ENCODE measurements around the gene TRAK1.

Gene TRAK1

DNA sequence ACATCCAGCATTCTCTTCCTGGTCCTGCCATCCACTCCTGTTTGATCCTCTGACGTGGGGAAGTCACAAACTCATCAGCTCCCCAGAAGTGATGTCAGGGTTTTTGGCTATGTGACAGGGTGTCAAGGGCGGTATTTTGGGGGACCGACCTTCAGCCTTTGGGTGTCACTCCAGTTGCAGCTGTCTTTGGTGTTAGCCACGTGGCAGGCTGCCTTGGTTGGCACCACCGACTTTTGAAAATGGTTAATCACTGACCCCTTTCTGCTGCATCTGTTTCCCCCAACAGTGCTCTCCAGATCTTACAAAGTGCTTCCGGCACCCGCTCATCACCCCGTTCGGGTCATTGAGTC is 86.6 kb downstream of the TRAK1 start:
- DNase-seq (ENCODE audit: low spot score), result no peak

DNA sequence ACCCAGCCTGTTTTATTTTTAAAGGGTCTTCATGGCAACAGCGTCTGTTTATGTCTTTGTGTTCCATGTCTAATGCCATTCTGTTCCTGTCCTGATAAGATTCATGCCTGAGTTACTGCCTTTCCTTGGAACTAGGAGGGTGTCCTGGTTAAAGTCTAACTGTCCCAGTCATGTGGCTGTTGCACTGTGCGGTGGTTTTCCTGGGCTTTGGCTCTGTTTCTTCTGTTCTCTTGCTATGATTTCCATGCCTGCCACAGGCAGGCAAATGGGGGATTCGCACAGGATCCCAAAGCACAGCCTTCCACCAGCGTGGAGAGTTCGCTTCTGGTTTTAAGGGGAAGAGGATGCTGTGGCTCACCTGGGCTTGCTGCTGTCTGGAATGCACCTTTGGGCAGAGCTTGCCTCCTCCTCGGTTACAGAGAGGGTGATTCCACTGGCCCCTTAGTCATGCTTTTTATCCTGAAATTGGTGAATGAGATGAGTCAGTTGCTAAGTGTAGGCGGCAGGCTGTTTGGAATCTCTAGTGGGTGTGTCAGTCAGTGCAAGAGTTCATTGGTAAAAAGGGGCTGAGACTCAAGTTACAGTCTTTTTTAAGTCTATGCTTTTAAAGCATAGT is 88.1 kb downstream of the TRAK1 start:
- DNase-seq (ENCODE audit: low spot score), result peak; percentile 77

DNA sequence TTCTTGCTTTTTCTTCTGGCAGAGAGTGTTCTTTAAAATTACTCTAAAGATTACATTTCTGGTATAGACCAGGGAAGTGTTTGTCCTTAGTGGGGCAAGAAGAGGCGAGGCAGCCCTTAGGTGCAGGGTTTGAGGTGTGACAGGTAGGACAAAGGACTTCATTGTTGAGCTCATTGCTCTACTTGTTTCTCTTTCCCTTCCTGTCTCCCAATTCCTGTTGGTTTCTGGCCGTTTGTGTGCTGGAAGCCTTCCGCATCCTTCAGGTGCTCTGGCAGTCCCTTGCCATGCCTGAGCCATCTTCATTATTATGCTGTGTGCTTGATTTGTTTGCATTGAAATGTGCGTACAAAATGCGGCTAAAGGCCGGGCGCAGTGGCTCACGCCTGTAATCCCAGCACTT is 89.7 kb downstream of the TRAK1 start:
- no peak for DNase-seq (ENCODE audit: low spot score)

DNA sequence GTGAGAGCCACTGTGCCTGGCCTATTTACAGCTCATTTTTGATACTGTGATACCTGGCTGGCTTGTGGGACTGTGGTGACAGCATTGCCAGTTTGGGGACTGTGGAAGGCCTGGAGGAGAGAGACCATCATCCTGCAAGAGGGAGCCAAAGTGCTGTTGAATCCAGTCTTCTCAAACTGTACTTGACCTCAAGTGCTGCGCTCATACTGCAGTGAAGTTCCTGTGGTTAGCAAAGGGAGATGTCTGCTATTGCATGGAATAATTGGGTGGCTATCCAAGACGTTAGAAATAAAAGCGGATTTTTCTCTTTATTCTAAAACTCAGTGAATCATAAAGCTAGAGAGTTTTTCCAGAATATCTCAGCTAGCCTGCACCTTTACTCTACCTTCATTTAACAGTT is 91.4 kb downstream of the TRAK1 start:
- DNase-seq (ENCODE audit: low spot score), result no peak

DNA sequence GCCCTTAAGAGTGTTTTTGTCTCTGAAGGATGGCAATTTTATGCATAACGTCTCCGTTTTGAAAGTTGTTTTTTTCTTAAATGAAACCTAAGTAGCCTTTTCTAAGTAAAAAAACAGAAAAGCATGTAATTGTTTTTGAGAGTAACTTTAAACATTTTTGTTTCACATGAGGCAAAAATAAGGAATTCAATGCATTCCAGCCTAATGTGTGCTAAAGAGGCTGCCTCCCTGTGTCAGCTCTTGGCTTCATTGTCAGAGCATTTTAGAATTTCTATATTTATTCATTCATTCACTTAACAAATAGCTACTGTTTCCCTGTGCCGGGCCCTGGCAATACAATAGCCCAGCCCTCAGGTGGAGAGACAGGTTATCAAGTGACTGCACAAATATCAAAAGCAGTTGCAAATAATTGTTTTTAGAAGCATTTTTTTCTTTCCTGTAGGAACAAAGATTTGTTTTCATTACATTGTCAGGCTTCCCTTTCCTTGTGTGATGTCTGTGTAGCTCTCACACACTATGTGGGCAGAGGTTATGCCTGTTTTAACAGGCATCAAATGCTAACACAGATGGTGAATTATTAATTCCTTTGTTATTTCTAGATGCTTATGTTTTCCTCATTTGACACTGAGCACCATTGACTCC is 93.0 kb downstream of the TRAK1 start:
- DNase-seq (ENCODE audit: low spot score), result no peak

DNA sequence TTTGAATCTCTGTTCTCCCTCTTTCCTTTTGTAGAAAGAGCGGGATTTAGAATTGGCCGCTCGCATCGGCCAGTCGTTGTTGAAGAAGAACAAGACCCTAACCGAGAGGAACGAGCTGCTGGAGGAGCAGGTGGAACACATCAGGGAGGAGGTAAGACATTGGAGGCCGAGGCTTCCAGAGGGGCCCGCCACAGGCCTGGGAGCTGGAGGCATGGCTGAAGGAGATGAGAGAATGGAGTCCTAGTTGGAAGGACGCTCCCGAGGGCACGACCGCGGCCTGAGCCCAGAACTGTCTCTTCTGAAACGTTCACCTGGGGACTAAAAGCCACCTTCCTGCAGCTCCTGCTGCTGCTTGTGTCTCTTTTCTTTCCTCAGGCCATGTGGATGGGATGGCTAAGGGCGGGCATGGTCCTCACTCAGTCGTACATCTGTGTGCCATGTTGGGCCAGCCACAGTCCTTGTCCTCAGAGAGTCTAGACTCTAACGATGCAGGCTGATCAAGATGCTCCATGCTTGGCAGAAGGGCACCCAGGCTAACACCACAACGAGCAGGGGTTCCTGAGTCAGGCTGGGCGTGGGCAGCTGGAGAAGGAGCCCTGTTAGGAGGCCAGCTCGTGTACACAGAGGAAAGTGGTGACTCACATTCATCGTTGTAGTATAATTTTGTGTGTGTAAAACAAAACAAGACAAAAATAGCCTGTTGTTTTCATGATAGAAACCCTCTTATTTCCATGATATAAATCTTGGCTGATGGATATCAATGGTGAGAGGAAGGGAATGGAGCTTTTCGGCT is 93.7 kb downstream of the TRAK1 start:
- DNase-seq (ENCODE audit: low spot score), result peak; percentile 52

DNA sequence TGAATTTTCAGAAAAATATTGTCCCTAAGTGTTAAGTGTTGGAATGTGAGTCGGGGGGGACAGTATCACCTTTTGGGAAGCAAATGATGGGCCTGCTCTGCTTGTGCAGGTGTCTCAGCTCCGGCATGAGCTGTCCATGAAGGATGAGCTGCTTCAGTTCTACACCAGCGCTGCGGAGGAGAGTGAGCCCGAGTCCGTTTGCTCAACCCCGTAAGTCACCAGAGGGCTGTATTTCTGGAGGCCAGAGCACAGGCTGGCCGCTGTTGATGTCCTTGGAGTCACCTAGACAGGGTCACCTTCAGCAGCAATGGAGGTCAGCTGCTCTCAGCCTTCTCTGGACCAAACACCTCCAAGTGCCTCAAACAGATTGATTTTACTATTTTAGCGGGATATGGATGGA is 96.8 kb downstream of the TRAK1 start:
- DNase-seq (ENCODE audit: low spot score), result no peak

DNA sequence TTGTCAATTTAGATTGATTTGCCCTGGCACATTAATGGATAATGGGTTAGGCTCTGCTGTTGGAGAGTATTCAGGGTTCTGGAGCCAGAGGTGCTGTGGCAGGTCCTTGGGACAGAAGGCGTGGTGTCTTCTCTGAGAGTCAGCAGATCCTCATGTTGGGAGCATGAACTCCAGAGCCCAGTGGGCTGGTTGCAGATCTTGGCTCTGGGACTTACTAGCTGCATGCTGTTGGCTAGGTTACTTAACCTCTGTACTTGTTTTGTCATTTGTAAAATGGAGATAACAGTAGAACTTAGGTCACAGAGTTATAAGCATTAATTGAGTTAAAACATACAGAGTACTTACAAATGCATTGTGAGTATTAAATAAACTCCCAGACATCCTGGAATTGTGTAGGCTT is 97.2 kb downstream of the TRAK1 start:
- peak; percentile 50 for DNase-seq (ENCODE audit: low spot score)

DNA sequence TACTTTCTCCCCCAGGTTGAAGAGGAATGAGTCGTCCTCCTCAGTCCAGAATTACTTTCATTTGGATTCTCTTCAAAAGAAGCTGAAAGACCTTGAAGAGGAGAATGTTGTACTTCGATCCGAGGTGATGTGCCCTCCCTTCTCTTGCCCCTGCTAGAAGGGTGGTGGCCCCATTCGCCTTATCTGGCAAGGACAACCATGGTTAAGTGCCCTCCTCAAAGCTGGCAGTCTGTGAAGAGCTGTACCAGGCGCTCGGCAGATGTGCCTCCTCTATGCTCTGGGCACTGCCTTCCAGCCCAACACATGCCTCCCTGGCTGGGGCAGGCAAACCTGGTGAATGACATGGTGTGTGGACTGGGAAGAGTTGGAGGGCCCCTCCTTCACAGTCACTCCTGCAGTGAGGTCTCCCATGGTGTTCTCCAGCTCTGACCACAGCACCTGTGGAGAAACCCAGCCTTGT is 97.9 kb downstream of the TRAK1 start:
- DNase-seq (ENCODE audit: low spot score), result peak; percentile 88

DNA sequence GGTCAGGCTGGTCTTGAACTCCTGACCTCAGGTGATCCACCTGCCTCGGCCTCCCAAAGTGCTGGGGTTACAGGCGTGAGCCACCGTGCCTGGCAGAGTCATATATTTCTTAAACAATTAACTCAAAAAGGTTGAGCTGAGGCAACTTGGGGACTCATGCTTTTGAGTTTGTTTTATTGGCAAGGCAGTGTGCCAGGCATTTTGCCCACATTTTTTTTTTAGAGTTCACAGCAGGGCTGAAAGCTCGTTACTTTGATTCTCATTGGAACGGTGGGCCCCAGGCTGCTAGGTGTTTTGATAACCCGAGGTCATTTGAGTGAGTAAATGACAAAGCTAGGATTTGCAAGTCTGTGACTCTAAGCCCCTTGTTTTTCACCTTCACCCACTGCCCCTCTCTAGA is 98.6 kb downstream of the TRAK1 start:
- DNase-seq (ENCODE audit: low spot score), result no peak

DNA sequence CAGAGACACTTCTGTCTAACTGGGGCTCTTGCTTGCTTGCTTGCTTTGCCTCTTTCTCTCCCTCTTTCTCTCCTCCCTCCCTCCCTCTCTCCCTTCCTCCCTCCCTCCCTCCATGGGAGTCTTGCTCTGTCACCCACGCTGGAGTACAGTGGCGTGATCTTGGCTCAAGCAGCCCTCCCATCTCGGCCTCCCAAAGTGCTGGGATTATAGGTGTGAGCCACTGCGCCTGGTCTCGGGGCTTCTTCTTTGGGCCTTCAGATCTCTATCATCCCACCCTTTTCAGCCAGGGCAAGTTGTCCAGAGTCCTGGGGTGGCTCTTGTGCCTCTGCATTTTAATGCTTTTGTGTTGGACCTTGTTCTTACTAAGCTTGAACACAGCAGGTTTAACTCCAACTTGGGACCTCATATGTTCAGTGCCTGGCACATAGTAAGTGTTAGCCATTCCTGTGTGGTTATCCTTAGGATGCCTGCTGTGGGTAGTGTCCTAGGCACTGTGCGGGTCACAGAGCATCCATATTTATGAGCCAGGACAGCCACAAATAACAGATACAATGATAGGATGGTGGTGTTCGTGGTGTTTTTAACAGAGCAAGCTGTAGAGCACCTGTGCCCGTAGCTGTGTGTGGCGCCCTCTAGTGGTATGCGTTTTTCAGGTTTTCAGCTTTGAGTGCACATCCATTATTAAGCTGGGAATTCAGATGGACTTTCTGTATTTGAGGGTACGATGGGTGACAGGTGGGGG is 99.7 kb downstream of the TRAK1 start:
- peak; percentile 88 for DNase-seq (ENCODE audit: low spot score)

DNA sequence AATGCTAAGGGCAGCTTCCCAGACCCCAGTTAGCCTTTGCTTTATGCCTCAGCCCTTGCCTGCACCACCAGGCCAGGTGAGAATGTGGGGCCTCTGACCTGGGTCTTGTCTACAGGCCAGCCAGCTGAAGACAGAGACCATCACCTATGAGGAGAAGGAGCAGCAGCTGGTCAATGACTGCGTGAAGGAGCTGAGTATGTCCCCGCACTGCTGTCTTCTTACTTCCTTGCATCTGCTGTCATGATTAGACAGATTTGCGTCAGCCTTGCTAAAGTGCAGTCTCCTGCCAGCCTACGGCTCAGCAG is 100.2 kb downstream of the TRAK1 start:
- no peak for DNase-seq (ENCODE audit: low spot score)

DNA sequence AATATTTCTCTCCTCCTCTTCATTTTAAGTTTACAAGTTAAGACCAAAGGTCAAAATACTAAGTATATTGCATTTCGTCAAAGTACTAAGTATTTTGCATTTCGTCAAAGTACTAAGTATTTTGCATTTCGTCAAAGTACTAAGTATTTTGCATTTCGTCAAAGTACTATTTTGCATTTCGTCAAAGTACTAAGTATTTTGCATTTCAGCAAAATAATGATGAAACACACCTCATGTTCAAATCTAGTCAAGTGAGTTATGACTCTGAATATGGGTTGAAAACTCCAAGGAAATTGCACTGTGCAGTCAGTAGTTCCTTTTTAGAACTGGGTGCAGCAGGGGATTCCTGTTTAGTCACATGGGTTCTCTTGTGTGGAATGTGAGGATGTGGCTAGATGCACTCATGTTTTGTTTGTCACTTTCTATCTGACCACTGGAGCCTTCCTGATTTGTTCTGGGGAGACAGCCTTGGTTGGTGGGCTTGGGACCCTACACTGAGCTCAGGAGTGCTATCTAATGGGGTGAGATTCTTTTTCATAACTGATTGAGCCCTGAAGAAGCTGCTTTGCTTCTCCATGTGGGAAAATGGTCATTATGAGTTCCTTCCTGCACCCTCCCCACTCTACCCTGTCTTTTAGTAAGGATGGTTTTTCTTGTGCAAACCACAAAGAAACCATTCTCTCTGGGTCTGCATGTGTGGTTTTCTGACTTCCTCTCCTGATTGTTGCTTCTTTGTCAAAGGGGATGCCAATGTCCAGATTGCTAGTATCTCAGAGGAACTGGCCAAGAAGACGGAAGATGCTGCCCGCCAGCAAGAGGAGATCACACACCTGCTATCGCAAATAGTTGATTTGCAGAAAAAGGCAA is 101.4 kb downstream of the TRAK1 start:
- DNase-seq (ENCODE audit: low spot score), result no peak

DNA sequence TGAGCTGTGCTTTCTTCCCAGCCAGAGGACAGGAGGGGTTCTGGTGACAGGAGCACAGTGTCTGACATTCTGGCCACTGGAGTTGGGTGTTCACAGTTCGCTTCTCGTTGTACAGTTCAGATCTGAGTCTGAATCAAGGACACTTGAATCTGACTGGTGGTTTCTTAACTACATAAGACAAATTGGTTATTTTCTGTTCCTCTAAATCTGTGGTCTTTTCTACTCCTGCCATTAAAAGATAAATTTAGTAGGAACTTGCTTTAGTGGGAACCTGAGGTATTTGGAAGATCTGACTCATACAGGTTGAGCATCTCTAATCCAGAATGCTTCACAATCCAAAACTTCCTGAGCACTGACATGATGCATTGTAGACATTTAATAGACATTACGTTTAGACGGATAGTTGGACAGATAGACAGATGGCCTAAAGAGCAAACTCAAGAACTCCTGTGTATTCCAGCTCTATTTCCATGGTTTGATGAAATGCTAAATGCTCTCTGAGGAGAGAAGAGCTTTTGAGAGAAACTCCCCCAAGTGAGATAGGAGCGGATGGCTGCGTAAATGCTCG is 103.9 kb downstream of the TRAK1 start:
- DNase-seq (ENCODE audit: low spot score), result no peak

DNA sequence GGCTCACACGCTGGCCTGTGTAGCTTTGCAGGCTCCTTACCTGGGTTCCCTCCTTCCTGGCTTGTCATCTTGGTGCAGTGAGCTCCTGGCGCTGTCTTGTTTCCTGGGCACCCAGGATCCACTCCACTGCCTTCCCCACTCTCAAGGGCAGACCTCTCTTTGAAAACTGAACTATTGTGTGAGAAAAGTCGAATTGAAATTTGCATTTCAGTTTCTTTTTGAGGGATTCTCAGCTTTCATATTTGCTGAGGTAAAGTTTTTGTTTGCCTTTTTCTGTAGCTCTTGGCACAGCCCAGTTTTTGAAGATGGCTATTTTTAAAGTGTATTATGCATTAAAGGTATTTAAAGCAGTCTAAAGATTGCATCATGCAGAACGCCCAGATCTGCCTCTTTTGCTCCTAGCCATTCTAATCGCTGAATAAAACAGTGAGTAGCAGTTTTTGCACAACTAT is 104.7 kb downstream of the TRAK1 start:
- no peak for DNase-seq (ENCODE audit: low spot score)

DNA sequence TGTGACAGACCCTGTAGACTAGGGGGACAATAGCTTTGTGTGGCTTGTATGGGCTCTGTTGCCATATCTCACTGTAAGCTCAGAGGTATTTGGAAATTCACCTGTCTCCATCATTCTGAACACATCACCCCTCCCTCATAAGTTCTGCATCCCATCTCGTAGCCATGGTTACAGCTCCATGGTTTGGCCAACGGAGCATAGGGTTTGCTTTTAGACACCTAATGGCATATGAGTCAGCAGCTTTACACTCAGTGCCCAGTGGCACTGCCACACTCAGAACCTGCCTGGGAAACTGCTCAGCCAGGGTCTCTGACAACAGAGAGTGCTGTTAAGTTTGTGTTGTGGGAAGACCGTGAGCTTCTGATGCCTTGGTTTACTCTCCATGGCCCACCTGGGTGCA is 107.6 kb downstream of the TRAK1 start:
- no peak for DNase-seq (ENCODE audit: low spot score)

DNA sequence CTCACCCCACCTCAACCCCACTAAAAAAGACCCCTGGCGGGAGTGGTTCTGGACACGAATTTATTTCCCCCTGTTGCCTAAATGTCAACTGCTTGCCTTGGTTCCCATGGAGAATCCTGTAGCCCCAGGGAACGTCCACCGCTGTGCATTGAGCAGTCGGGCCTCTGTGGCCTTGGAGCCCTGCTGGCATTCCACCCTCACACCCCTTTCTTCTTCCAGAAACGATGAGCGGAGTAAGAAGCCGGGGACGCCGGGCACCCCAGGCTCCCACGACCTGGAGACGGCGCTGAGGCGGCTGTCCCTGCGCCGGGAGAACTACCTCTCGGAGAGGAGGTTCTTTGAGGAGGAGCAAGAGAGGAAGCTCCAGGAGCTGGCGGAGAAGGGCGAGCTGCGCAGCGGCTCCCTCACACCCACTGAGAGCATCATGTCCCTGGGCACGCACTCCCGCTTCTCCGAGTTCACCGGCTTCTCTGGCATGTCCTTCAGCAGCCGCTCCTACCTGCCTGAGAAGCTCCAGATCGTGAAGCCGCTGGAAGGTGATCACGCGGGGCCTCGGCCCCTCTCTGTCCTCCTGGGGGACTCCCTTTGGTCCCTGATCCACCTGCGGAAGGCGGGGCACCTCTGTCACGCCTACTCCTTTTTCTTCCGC is 111.2 kb downstream of the TRAK1 start:
- DNase-seq (ENCODE audit: low spot score), result no peak

DNA sequence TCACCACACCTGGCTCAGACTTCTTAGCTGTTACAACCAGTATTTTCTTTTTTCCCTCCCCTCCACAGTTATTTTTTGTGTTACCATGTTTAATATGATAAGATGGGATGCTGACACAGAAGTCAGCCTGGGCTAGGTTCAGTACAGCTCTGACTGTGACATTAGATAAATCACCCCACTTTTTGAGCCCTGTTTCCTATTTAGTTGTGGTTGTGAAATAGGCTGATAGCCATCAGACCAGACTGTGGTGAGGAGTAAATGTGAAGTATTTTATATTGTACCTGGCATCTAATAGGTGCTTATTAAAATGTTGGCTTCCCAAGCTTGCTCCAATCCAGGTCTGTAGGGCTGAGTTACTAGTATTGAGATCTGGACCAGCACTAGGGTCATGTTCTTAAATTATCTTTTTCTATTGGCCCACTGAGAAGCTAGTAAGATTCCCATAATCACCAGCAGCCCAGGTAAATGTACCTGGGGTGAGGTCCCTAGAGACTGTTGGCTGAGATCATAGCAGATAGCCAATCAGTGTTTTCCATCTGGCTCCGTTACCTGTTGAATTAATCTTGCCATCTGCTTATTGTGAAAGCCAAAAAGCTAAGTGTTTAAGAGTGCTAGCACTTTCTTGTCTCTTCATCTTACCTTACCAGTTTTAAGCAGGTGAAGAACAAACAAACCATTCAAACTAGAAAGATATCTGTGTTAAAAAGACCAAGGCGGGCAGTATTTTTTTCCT is 113.9 kb downstream of the TRAK1 start:
- no peak for DNase-seq (ENCODE audit: low spot score)

DNA sequence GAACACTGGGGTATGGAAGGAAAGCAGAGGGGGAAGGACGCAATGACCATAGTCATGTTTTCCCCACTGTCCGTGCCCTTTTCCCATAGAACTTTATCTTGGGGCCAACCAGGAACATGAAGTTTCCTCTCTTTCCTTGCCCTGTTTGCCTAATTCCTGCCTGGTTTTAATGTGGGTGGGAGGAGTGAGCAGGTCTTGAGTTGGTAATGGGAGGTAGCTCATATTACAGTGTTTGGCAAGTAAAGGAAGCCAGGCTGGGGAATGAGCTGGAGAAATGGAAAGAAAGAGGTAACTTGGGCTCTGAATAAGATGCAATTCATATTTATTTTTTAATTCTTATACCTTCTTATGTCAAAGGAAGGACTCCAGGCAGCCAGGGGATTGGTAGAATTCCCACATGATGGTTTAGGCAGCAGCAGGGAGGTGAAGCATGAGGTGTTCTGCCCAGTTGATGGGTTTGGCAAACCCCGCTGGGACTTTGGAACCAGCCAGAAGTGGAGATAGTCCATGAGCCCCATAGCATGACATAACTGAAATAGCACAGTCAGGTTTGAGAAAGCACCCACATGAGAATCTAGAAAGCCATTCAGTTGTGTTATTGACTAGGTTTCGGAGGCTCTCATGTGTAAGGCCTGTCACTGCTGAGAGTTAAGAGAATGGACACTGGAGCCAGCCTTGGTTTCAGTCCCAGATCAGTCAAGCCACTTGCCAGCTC is 114.8 kb downstream of the TRAK1 start:
- no peak for DNase-seq (ENCODE audit: low spot score)

DNA sequence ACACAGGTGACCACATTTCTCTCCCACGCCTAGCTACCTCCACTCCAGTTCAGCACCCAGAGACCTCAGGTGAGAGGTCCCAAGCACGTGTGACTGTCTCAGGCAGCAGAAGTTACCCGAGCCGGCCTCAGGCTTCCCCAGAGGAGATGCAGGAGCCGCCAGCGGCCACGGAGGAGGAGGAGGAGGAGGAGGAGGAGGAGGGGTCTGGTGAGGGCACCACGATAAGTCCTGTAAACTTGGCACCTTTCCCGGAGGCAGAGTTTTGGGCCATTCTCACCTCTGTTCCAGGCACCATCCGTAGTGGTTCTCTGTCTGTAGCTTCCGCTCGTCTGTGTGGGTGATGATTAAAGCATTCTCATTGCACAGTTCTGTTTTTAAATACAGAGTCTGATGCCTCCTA is 118.8 kb downstream of the TRAK1 start:
- no peak for DNase-seq (ENCODE audit: low spot score)

Measured in hematopoietic multipotent progenitor cell treated with erythropoietin and hydrocortisone succinate and interleukin-3 and kit ligand, for 15 days (in vitro differentiated cells).